OCI-LY3 (cell line): ENCODE data around the gene DLG1.

Source experiments
- EZH2phosphoT487 ChIP-seq: fragments of 200-600 bp; shearing (Covaris generic); IDR thresholded peaks from 2 replicates; pipeline ENCODE4 v1.6.1; 2018; ENCODE audit warnings: antibody characterized with exemption, mixed run types, low read depth
- TF ChIP-seq, protein P1 (sequence below): fragments of 200-600, 300-600 bp; sonication (generic); IDR thresholded peaks from 2 replicates; pipeline ENCODE4 v1.5.1; 2014; ENCODE audit warnings: antibody characterized with exemption, low read length, low read depth

DNA sequence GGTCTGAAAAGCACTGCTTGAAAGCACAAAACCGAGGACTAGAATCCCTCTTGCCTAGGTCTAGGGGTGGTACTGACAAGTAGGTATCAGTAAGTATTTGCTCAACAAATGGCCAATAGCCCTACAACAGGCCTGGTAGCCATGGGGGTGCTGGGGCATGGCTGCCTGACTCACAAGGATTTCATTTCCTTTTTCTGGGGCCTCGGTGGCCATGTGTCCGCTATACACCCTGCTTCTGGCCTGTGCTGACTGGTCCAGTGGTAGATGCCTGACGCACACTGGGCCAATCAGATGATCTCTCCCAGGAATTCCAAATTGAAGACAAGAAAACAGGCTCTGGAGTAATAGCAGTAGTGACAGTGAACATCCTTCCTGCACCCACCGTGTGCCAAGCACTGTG, 298.2 kb downstream of the DLG1 start:
- TF ChIP-seq, protein P1, sequence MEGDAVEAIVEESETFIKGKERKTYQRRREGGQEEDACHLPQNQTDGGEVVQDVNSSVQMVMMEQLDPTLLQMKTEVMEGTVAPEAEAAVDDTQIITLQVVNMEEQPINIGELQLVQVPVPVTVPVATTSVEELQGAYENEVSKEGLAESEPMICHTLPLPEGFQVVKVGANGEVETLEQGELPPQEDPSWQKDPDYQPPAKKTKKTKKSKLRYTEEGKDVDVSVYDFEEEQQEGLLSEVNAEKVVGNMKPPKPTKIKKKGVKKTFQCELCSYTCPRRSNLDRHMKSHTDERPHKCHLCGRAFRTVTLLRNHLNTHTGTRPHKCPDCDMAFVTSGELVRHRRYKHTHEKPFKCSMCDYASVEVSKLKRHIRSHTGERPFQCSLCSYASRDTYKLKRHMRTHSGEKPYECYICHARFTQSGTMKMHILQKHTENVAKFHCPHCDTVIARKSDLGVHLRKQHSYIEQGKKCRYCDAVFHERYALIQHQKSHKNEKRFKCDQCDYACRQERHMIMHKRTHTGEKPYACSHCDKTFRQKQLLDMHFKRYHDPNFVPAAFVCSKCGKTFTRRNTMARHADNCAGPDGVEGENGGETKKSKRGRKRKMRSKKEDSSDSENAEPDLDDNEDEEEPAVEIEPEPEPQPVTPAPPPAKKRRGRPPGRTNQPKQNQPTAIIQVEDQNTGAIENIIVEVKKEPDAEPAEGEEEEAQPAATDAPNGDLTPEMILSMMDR = no peak
- TF ChIP-seq EZH2phosphoT487 = no peak
